Fibroblast of mammary gland (primary cell): ENCODE measurements around the gene IDUA.

Experiments used
- DNase-seq: peaks from one replicate; pipeline ENCODE4 v3.0.0-alpha.2; 2010; ENCODE audit warnings: low read depth
- H3K4me3 ChIP-seq: 2 replicates; pipeline ENCODE4 v1.5.1; 2011; ENCODE audit warnings: low read depth, mild to moderate bottlenecking, low read length, moderate library complexity; ENCODE audit not compliant: control insufficient read depth
- CTCF ChIP-seq: conservative IDR thresholded peaks from 2 replicates; pipeline ENCODE4 v1.5.1; 2011; ENCODE audit warnings: low read depth, low read length, inconsistent platforms; ENCODE audit not compliant: control insufficient read depth, insufficient read depth

The IDUA gene

GRCh38 chr4:1011022-1011665 lies 24.3 kb downstream of the IDUA start, which contains the start of gene FGFRL1:
Gene FGFRL1, plus strand, starts transcription at chr4:1011626. Its CDS starts 860 bp downstream, at chr4:1012486.
- DNase-seq = peak; percentile 75
- H3K4me3 ChIP-seq = peak within 1 kb of the TSS; percentile 46
- TF ChIP-seq CTCF = no peak

- no peak for DNase-seq
- no peak for TF ChIP-seq CTCF
- no peak overlapping the region for H3K4me3 ChIP-seq
Observed at GRCh38 chr4:1011666-1012033, 24.8 kb downstream of the IDUA start.

GRCh38 chr4:1012034-1012739 lies 25.3 kb downstream of the IDUA start:
- no peak for DNase-seq
- TF ChIP-seq CTCF = no peak
- H3K4me3 ChIP-seq = peak overlapping the region; percentile 46

GRCh38 chr4:1013225-1014073 lies 26.6 kb downstream of the IDUA start:
- no peak overlapping the region for H3K4me3 ChIP-seq
- DNase-seq = no peak
- no peak for TF ChIP-seq CTCF

GRCh38 chr4:1014291-1015167 lies 27.7 kb downstream of the IDUA start:
- H3K4me3 ChIP-seq = no peak overlapping the region
- TF ChIP-seq CTCF = no peak
- no peak for DNase-seq

GRCh38 chr4:1015179-1015578 lies 28.3 kb downstream of the IDUA start:
- no peak for DNase-seq
- H3K4me3 ChIP-seq = no peak overlapping the region
- no peak for TF ChIP-seq CTCF
